ENCODE results near the gene ZP1. TPM values are rescaled to one million over a fixed set of nuclear protein-coding genes. Genes with fewer than 3 reads are reported as not detected.

Gene ZP1
- total and polyA plus RNA-seq, 3 donors from 2014 or later: 3.5 to 11.2 (median 4.0) TPM

DNA sequence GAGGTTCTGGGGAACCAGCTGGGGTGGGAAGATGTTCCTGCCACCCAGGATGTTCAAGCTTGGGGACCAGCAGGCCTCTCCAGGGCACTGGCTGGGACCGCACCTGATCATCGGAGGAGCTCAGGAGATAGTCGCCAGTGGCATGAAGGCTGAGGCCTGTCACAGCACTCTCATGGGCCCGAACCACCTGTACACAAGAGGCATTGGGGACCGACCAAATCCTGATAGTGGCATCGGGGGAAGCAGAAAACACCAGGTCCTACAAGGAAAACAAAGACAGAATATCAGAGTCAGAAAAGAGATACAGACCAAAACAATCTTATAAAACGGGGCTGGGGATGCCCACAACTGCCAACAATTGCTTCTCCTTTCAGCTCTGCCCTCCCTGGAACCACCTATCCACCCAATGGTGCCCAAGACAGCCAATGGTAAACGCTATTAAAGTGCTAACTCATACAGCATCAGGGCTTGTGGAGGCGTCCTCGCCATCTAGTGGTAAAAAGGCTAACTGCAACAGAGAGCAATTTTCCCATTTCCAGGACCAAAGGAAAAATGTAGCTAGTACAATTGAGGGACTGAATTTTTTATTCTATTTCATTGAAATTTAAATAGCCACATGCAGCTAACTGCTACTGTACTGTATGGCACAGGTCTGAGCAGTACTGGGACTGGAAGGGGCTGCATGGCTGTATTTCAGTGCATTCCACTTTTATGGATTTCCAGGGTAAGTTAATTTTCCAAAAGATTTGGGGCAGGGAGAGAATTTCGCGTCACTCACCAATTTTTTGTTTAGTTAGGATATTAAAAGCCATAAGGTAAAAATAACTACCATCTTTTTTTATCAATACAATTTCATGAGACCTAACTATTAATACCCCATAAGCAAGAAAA lies 31.9 kb downstream of the ZP1 start:
- Histone ChIP-seq H3K9me3 (no peaks in the 10 kb centered on the region), H3K4me3 (no peak overlapping the region), H3K27ac (no peak overlapping the region), H3K36me3 (ENCODE audit: low read depth, missing control alignments) (no peaks in the 10 kb centered on the region), H3K27me3 (no peaks in the 10 kb centered on the region), H3K4me1 (no peaks in the 10 kb centered on the region)
- DNase-seq: peak; percentile 57
- TF ChIP-seq POLR2A (IDR thresholded peaks at IDR 0.05): no peak
- TF ChIP-seq, protein P1, sequence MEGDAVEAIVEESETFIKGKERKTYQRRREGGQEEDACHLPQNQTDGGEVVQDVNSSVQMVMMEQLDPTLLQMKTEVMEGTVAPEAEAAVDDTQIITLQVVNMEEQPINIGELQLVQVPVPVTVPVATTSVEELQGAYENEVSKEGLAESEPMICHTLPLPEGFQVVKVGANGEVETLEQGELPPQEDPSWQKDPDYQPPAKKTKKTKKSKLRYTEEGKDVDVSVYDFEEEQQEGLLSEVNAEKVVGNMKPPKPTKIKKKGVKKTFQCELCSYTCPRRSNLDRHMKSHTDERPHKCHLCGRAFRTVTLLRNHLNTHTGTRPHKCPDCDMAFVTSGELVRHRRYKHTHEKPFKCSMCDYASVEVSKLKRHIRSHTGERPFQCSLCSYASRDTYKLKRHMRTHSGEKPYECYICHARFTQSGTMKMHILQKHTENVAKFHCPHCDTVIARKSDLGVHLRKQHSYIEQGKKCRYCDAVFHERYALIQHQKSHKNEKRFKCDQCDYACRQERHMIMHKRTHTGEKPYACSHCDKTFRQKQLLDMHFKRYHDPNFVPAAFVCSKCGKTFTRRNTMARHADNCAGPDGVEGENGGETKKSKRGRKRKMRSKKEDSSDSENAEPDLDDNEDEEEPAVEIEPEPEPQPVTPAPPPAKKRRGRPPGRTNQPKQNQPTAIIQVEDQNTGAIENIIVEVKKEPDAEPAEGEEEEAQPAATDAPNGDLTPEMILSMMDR (IDR thresholded peaks at IDR 0.05): peak; percentile 85 to 93 (median 92)
- intact Hi-C loops (cut with DNase I; ENCODE audit: low total_unique reads): loop anchor here (5.0 kb wide), 1 partner anchor 62 kb away; no protein-coding TSS in a partner anchor
- 67 to 69% methylated on average over 12 of the region's 12 CpGs for WGBS, 2 donors

DNA sequence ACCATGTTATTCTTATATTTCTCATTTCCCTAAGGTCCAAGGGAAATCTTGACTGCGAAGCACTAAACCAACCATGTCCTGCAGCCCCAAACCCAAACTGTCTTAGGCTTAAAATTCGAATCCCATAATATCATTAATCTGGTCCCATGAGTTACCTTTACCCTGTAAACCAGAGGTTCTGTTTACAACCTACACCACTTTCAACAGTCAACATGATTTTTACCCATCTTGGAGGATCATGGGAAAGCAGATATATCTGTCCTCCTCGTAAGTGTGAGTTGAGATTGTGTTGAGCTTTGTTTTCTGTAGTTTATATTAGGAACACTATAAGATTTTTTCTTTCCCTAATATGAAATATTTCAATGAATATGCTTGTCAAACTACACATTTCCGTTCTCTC lies 32.6 kb downstream of the ZP1 start:
- intact Hi-C loops (cut with DNase I; ENCODE audit: low total_unique reads): loop anchor here (5.0 kb wide), 1 partner anchor 63 kb away; no protein-coding TSS in a partner anchor
- no peaks in the 10 kb centered on the region for H3K9me3 ChIP-seq
- no peak for DNase-seq
- no peak overlapping the region for H3K27ac ChIP-seq
- no peaks in the 10 kb centered on the region for H3K36me3 ChIP-seq (ENCODE audit: low read depth, missing control alignments)
- WGBS, 2 donors: 78 to 80% methylated on average over 4 of the region's 4 CpGs
- TF ChIP-seq POLR2A (IDR thresholded peaks at IDR 0.05): no peak
- TF ChIP-seq, protein P1 (IDR thresholded peaks at IDR 0.05): no peak
- no peak overlapping the region for H3K4me3 ChIP-seq
- peaks cover 5% of the 10 kb centered on the region for H3K4me1 ChIP-seq
- no peaks in the 10 kb centered on the region for H3K27me3 ChIP-seq

DNA sequence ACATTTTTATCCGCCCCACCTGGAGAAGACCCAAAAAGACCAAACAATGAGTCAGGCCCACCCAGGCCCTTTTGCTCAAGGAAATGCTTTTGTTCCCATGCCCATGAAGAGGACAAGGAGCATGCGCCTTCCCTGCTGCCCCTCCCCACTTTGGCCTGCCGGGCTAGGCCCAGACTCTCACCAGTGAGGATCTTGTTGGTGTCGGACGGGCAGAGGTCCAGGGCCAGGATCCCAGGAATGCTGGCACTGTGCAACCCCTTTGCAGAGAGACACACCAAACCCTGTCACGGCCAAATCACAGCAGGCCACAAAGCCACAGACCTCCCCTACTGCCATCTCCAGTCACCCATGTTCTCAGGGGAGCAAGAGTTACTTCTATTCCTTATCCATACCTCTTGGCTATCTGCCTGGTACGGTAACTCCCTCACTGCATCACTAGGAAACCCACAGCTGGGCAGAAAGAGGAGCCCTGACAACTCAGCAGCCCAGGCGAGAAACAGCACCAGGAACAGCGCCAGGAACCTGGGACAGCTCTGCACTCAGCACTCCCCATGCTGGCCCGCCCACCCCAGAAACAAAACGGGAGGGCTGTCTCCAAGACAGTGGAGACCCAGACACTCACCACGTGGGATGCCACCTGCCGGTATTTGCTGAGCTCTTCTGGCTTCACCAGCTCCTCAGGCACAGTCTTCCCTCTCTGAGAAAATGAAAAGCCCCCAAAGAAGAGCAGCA lies 33.5 kb downstream of the ZP1 start:
- no peaks in the 10 kb centered on the region for H3K9me3 ChIP-seq
- peaks cover 13% of the 10 kb centered on the region for H3K4me1 ChIP-seq
- no peak overlapping the region for H3K27ac ChIP-seq
- H3K4me3 ChIP-seq: no peak overlapping the region
- H3K27me3 ChIP-seq: no peaks in the 10 kb centered on the region
- TF ChIP-seq, protein P1 (IDR thresholded peaks at IDR 0.05): no peak
- TF ChIP-seq POLR2A (IDR thresholded peaks at IDR 0.05): no peak
- H3K36me3 ChIP-seq (ENCODE audit: low read depth, missing control alignments): no peaks in the 10 kb centered on the region
- DNase-seq: peak; percentile 80
- 61 to 77% methylated on average over 6 to 13 of the region's 13 CpGs for WGBS, 2 donors
- intact Hi-C loops (cut with DNase I; ENCODE audit: low total_unique reads): no loop called here

DNA sequence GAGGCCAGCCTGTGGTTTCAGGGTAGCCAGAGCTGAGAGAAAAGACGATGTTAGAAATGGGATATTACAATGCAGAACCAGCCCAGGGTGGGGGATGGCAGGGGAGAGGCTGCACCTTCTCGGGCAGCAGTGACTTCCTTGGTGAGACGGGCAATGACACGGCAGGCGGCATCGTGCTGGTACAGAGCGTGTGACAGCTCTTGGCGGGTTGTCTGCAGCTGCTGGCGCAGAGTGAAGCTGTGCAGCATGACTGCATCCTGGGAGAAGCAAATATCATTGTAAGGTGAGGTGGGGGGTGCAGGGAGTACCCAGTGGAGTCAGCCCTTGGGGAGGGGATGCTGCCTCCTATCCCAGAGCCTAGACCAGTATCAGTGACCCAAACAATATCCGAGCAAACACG lies 35.3 kb downstream of the ZP1 start:
- H3K4me3 ChIP-seq: no peak overlapping the region
- no peaks in the 10 kb centered on the region for H3K36me3 ChIP-seq (ENCODE audit: low read depth, missing control alignments)
- WGBS, 2 donors: 90 to 96% methylated on average over 9 to 11 of the region's 11 CpGs
- peaks cover 13% of the 10 kb centered on the region for H3K4me1 ChIP-seq
- no peak overlapping the region for H3K27ac ChIP-seq
- H3K27me3 ChIP-seq: no peaks in the 10 kb centered on the region
- TF ChIP-seq, protein P1 (IDR thresholded peaks at IDR 0.05): no peak
- TF ChIP-seq POLR2A (IDR thresholded peaks at IDR 0.05): no peak
- intact Hi-C loops (cut with DNase I; ENCODE audit: low total_unique reads): no loop called here
- DNase-seq: no peak
- no peaks in the 10 kb centered on the region for H3K9me3 ChIP-seq

All from testis (tissue), 3 donors.